GM19023 (cell line): ENCODE results near the gene IMPDH1.
"Not testable (repeated sequence)": the region's sequence is repeated elsewhere in the genome, so short reads cannot be mapped to it uniquely, and the experiment has no call there.

Experiments
- ATAC-seq: cut with Tn5 transposase; IDR thresholded peaks from one replicate; pipeline ENCODE4 v1.9.1; 2021; ENCODE audit warnings: mild to moderate bottlenecking, moderate library complexity; ENCODE audit not compliant: unreplicated experiment

IMPDH1 gene

DNA sequence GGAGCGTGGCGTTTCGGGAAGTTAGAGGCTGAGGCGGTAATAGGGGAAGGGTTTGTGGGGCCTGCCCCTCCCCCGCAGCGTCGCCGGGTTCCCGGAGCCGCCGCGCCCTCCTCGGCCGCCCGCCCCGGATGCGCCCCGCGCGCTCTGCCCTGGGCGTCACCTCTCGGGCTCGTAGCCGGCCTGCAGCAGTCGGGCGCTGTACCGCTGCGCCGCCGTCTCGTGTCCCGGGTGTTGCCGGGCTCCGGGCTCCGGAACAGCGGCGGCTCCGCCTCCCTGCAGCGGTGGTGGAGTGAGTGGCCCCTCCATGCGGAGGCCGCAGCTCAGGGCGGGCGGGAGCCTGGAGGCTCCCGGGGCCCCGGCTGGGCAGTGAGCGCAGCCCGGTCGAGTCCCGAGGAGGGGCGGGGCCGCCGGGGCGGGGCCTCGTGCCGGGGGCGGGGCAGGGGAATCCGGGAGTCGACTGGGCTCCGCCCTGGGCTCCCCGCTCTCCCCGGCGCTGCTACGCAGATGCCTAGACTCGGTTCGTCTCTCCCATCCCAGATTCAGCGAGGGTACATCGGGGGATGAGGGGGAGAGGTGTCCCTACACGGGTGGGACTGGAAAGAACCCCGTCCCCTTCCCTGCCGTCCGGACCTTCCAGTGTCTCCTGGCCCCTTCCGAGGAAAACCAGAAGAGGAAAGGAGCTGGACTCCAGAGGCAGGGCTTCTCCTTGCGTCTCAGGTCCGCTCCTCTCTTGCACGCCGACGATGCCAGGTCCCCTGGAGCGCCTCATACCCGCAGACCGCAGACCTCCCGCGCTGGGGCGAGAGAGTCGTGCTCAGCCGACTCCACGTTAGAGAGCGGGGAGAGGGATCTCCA is at the start of gene IMPDH1:
IMPDH1 (minus strand) TSS at position 387 of the 855 bp plus-strand sequence; CDS start at position 306, 81 bp downstream.
- peak; percentile 80 for ATAC-seq

DNA sequence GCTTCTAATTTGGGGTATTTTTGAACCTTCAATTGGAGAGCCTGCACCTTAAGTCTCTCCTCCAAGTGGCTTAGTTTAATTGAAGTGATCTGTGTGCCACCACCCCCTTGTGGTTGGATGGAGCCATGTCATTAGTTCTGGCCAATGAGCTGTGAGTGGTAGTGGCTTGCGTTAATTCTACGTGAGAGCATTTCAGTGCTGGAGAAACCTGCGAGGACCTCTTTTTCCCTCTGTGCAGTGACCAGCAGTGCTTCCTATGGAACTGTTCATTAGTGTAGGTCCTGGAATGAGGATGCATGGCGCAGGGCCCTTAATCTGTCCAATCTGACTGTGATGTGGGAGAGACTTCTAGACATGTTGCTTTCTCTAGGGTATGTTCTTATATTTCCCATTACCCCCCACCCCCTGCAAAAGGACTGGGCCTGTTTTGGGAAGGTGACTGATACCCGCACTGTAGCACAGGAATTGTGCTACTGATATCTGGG is 49.7 kb upstream of the IMPDH1 start:
- ATAC-seq = peak; percentile 40

DNA sequence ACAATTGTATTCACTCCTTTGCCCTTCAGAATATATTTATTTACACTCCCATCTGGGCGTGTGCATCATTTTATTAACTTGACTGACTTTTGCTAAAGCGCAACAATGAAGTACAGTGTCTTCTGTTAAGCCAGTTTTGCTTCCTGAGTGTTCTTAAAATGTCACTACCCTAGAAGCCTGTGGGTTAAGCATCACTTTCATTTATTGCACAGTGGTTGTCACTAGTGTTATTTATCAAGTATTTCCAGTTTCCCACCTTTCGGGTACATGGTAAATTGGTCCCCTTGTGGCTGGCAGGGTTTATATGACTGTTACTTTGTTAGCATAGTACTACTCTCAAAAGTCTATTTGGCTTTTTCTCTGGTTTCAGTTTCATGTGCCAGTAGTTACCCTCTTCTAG is 49.2 kb upstream of the IMPDH1 start:
- peak; percentile 4 for ATAC-seq

DNA sequence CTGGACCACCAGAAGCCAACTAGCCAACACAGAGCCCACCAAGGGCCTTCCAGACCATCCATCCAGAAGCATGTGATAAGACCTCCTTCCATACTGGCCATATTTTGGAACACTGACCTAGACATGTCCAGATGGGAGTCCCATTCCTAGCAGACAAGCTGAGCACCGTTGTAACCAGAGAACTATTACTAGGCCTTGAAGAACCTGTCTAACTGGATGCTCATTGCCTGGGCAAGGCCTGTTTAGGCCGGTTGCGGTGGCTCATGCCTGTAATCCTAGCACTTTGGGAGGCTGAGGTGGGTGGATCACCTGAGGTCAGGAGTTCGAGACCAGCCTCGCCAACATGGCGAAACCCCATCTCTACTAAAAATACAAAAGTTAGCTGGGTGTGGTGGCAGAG is 47.6 kb upstream of the IMPDH1 start:
- ATAC-seq = not testable (repeated sequence)

DNA sequence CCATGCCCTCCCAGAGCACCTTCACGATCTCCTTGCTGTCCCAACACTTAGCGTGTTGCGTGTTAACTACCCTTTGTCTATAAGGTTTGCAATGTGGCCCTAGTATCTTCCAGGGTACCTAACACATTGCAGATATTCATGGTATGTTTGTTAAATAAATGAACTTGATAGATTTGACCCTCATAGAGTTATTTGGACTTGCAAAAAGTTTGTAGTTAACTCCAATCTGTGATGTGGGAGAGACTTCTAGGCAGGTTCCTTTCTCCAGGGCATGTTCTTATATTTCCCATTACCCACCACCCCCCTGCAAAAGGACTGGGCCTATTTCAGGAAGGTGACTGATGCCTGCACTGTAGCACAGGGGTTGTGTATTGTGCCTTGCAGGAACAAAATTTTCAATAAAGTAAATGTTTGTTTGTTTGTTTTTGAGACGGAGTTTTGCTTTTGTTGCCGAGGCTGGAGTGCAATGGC is 46.5 kb upstream of the IMPDH1 start:
- peak; percentile 20 for ATAC-seq

DNA sequence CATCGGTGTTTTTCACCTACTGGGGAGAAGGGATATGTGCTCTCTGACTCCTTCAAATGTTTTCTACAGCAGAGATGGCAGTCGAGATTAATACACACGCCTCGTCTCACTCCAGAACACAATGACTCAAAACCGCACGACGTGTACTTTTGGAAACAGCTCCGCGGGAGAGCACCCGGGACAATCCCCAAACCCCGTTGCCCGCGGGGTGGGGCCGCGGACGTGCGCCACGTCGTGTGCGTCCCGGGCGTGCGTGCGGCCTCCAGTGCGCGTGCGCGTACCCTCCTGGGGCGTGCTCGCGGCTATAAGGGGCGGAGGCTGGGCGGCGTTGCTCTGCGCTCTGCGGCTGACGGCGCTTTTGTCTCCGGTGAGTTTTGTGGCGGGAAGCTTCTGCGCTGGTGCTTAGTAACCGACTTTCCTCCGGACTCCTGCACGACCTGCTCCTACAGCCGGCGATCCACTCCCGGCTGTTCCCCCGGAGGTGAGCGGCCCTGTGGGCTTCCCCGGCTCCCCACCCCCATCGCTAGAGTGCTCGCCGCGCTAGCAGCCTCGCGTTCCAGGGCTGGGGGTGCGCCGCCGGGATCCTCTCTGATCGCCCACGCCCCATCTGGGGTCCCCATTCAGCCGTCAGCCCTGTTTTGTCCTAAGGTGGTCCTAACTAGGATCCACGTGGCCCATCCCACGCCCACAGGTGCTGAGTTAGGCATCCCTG is 45.9 kb upstream of the IMPDH1 start, which contains the start of gene HILPDA:
HILPDA (plus strand) TSS at position 336 of the 712 bp plus-strand sequence. CDS start 1,391 bp downstream, outside the sequence.
- ATAC-seq = peak; percentile 90

DNA sequence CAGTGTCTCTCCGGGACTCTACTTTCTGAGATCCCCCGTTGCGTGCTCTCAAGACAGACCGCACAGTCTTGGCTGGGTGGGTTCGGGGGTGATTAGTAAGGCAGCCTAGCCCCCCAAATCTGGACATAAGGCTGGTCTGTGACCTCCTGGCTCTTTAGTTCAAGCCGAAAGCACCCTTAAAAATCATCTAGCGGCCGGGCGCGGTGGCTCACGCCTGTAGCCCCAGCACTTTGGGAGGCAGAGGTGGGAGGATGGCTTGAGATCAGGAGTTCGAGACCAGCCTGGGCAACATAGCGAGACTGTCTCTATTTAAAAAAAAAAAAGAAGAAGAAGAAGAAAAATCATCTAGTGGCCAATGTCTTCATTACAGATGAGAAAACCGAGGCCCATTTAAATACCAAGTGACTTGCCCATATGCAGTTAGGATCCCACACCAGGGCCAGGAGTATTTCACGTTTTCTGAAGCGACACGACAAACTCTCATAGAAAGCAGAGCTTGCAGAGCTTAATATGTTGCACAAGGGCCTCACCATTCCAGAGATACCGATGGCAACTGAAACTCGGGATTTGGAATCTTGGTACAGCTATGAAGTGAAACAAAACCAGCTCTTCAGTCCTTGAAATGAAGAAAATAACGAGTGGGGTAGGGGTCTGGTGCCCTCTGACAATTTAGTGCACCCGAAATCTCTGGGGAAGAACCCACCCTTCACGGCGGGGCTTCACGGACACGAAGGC is 45.2 kb upstream of the IMPDH1 start:
- ATAC-seq = no peak

DNA sequence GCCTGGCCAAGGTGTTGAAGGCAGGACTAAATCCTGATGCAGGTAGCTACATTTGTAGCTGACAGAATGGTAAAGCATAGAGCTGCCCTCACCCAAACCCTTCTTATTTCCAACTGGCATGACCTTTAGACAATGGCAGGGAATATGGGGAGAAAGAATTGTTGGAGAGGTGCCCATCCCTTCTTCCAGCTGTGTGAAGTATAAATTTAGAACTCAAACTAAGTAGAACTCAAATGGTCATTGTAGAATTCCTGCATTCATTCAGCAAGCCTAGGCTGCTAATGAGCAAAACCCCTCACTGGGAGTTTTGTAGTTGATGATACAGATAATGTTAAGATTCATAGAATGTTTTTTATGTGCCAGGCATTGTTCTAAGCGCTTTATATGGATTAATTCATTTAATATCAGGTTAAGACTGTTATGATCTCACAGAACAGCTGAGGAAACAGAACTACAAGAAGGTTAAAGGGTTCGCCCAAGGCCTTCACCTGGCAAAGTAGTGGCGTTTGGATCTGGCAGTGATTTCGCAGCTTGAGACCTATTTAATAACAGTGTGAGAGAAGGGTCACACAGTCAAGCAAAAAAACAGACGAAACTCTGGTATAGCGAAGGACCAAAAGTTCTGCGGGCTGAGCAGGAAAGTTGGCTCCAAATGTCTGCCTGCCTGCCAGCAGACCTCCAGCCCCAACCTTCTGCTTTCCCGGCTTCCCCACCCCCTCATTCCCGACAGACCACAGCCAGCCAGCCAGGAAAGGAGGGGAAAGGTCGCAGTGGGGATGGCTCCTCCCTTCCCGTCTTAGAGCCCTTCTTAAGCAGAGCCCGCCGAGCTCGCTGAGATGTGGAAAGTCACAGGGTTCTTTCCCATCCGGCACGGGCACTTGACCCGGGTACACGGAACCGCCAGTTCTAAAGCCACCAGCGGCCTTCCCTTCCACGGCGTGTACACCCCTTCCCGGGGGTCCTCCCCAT is 44.3 kb upstream of the IMPDH1 start:
- ATAC-seq = no peak

DNA sequence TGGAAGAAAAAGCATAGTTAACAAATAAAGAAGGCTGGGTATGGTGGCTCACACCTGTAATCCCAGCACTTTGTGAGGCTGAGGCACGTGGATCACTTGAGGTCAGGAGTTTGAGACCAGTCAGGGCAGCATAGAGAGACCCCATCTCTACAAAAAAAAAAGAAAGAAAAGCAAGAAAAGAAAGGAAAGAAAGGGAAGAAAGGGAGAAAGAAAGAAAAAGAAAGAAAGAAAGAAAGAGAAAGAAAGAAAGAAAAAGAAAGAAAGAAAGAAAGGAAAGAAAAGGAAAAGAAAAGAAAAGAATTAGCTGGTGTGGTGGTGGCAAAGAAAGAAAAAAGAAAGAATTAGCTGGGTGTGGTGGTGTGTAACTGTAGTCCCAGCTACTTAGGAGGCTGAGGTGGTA is 42.8 kb upstream of the IMPDH1 start:
- no peak for ATAC-seq

DNA sequence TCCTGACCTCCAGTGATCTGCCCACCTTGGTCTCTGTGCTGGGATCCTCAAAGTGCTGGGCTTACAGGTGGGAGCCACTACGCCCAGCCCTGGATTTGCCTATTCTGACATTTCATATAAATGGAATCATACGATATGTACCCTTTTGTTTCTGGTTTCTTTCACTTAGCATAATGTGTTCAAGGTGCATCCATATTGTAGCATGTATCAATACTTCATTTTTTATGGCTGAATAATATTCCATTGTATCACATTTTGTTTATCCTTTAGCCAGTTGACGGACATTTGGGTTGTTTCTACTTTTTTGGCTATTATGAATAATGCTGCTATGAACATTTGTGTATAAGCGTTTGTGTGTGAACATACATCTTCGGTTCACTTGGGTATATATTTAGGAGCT is 41.1 kb upstream of the IMPDH1 start:
- no peak for ATAC-seq

DNA sequence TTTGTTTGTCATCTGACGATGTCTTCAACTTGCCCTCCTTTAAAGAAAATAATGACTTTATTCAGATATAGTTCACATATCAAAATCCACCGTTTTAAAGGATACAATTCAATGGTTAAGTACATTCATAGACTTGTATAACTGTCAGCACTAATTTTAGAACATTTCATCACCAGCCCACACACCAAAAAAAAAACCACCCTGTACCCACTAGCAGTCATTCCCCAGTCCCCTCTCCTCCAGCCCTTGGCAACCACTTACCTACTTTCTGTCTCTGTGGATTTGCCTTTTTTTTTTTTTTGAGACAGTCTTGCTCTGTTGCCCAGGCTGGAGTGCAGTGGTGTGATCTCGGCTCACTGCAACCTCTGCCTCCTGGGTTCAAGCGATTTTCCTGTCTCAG is 40.6 kb upstream of the IMPDH1 start:
- ATAC-seq = no peak

DNA sequence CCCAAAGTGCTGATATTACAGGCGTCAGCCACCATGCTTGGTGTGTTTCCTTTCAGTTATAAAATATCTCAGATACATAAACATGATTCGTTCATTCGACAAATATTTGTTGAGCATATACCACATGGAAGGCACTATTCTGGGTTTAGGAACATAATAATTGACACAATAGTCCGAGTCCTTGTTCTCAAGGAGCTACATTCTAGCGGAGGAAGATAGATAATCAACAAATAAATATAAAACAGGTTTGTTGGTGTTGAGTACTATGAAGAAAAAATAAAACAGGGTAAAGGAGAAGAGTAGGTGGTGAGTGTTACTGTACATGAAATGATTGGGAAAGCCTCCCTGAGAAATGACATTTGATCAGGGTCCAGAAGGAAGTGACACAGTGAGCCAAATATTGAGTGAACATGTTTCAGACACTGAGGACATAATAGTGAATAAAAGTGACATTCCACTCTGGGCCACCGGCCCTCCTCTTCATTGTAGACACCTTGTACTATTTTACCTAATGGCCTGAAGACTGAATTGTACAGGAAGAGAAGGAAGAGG is 39.0 kb upstream of the IMPDH1 start:
- no peak for ATAC-seq

DNA sequence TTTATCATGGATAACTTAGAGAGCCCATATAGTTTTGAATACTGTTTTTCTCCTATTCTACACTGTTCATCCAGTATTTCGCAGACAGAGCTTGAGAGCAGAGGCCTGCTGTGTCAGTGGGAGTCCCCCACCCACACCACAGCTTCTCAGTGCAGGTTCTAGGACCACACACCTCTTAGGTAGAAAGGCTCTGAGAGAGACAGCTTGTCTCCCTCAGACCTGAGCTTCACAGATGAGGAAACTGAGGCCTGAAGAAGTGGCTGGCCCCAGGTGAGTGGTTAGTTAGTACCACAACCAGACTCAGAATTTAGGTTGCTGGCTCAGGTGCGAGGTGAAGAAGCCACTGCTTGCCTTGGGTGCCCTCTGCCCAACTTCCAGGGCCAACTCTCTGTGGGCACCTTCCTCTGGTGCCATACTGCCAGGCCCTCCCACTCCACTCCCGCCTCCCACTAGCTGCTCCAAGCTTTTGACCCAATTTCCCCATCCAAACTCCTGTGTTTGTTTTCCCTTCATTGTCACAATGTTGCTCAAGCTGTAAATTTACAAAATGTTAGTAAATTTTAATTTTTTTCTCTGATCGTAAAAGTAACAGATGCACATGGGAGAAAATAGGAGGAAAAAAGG is 38.3 kb upstream of the IMPDH1 start:
- ATAC-seq = no peak

DNA sequence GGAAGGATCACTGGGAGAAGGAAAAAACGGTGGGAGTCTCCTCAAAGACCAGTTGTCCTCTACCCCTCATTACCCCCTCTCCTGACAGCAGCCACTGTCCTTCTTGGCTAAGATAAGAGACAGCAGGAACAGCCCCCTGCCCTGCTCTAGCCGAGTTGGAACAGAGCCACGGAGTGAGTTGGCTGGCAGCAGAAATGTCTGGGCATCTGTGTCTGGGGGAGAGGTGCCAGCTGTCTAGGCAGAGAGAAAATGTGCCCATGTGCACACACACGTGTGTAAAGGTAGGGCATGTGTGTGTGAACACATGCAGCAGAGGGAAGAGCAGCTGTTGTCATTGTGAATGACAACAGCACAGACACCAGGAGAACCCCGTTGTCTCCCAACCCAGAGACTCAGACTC is 36.5 kb upstream of the IMPDH1 start:
- no peak for ATAC-seq

DNA sequence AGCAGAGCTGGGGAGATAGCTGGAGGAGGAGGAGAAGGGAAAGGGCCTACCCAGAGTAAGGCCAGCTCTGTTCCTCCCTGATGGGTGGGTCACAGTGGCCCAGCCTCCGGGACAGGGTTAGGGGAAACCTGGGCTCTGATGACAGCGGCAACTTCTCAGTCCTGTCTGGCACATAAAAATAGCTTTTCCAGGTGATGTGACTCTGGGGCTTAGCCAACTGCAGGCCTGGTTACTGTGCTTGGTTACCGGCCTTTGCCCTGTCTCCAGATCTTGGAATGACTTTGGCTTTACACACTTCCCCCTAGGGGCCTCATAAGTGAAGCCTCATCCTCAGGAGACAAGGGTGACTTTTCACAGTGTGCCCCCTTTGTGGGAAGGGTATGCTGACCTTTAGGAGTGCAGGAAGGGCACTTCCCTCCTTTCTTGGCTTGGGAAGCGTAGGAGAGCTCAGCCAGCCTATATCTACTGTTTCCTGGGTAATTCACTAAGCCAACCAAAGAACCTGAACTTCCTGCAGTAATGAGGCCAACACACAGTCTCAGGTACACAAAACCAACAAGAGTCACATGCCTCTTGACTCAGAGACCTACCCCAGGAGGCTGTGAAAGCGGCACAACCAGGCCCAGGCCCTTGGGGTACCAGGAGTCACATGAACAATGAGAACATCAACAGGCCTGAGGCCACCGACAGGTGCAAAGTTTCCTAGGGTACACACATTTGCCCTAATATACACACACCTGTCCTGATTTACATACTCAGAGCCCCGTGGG is 34.2 kb upstream of the IMPDH1 start:
- no peak for ATAC-seq

DNA sequence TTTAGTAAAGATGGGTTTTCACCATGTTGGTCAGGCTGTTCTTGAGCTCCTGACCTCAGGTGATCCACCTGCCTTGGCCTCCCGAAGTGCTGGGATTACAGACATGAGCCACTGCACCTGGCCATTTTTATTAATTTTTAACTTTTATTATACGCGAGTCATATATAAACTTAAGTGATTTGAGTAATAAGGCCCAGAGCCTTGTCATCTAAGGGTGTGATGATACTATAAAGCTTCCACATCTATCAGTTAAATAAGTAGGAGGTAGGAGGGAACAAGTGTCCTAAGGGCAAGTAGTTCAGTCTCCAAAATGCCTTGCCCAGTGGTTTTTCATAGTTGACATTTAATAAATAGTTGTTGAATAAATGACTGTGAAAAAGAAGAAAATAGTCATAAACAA is 32.6 kb upstream of the IMPDH1 start:
- no peak for ATAC-seq

DNA sequence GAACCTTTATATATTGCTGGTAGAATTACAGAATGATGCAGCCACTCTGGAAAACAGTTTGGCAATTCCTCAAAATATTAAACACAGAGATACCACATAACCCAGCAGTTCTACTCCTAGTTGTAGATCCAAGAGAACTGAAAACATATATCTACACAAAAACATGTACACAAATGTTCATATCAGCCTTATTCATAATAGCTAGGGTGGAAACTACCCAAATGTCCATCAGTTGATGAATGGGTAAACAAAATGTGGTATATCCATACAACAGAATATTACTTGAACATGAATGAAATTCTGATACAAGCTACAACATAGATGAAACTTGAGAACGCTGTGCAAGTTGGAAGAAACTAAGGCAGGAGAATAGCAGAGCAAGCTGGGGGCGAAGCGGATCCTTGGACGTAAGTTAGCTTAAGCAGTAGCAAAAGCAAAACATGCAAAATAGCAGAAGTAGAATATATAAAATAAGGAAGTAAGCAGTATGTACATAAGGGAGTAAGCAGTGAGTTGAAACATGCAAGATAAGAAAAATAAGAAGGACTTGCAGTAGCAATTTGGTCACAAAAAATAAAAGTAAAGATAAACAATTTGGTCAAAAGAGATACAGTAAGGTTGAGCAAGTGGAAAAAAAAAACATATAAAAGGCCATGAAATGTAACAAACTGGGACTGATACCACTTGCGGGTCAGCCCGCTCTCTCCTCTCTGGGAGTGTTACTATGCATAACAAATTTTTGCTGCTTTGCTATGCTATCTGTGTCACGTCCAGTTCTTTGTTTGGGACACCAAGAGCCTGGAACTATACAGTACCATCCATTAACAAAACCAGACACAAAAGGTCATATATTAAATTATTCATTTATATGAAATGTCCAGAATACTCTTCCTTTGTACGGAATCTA is 27.9 kb upstream of the IMPDH1 start:
- ATAC-seq = no peak

DNA sequence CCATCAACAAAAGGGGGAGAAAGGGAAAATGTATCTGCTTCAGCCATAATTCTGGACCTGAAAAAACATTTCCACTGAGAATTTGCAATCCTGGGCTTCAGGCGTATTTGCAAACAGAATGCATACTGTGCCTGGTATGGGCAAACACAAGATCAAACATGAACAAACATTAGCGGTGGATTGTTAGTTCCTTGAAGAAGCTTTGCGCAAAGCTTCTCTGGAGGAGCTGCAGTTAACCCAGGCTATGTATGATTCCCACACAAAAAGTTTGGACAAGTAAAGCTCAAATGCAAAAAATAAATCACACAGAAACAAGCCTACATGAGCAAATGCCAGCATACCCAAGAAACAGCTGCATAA is 25.5 kb upstream of the IMPDH1 start:
- no peak for ATAC-seq
